Esophagus squamous epithelium (tissue), 4 donors: Measurements from ENCODE around the gene COBLL1.

Experiments
- CTCF ChIP-seq, 6 experiments: fragments of 450-650 bp in 4 of 6; fragments of 200-600 bp in 2 of 6; sonication (generic) in 2 of 6; IDR thresholded peaks; one replicate each; pipeline ENCODE4 v1.5.1; 2016 to 2019; ENCODE audit warnings: antibody characterized with exemption in 6 of 6, mild to moderate bottlenecking in 4 of 6, moderate library complexity in 4 of 6
- POLR2A ChIP-seq, 4 donors: fragments of 450-650 bp; IDR thresholded peaks; one replicate each; pipeline ENCODE4 v1.6.1; 2017; ENCODE audit warnings: antibody characterized with exemption in 4 of 4, mild to moderate bottlenecking in 4 of 4, moderate library complexity in 3 of 4

GRCh38 chr2:164714471-164714870 lies 127.2 kb downstream of the COBLL1 start:
- TF ChIP-seq CTCF (IDR thresholded peaks at IDR 0.05) = no peak
- no peak for TF ChIP-seq POLR2A (IDR thresholded peaks at IDR 0.05)
